EL (cell line): ENCODE data around the gene CATSPERE.
"Not testable (repeated sequence)": the region's sequence is repeated elsewhere in the genome, so short reads cannot be mapped to it uniquely, and the experiment has no call there.

Source experiments
- DNase-seq: peaks from one replicate; pipeline ENCODE4 v3.0.0-alpha.2; 2016

Gene CATSPERE

GRCh38 chr1:244636488-244637259 is 175.6 kb downstream of the CATSPERE start:
- no peak for DNase-seq

DNA sequence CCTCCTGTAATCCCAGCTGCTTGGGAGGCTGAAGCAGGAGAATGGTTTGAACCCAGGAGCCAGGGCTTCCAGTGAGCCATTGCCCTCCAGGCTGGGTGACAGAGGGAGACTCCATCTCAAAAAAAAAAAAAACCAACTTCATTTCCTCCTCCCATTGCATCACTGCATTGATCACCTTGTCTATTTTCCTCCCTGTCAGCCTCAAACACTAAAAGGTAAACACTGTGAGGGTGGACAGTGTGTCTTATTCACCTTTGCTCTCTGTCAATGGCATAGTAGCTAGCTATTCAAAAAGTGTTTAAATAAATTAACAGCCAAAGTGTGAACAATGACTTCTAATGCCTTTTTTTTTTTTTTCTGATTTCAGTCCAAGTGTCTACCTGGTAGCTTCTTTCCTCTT is 178.5 kb downstream of the CATSPERE start:
- DNase-seq, result no peak

GRCh38 chr1:244640917-244641316 is 179.8 kb downstream of the CATSPERE start:
- DNase-seq, result no peak

DNA sequence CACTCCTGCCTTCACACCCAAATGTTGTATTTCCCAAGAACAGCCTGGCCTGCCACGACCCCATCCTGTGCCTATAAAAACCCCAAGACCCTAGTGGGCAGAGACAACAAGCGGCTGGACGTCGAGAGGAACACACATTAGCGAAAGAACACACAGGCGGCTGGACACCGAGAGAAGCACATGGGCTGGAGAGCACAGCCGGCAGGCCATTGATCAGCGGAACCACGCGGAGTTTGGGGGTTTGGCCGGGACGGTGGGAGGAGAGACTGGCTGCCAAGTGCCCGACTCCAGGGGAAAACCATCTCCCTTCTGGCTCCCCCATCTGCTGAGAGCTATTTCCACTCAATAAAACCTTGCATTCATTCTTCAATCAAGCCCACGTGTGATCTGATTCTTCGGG is 181.5 kb downstream of the CATSPERE start:
- DNase-seq, result no peak

DNA sequence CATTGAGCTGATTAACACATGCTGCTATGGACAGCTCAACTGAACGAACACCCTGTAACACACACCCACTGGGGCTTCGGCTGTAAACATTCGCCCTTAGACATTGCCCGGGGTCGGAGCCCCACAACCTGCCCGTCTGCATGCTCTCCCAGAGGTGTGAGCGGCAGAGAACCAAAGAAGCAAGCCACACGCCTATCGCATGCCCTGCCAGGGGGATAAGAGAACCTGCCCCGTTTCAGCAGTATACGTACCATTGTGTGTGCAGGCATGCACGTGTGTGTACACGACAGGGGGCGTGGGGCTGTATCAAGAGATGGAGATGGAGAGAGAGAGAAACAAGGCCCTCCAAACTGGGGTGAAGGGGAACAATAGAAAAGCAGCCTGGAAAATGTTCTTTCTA is 181.9 kb downstream of the CATSPERE start:
- DNase-seq, result no peak

- no peak for DNase-seq
Observed at GRCh38 chr1:244645414-244645813, 184.3 kb downstream of the CATSPERE start.

GRCh38 chr1:244645890-244646289 is 184.8 kb downstream of the CATSPERE start:
- DNase-seq, result no peak

DNA sequence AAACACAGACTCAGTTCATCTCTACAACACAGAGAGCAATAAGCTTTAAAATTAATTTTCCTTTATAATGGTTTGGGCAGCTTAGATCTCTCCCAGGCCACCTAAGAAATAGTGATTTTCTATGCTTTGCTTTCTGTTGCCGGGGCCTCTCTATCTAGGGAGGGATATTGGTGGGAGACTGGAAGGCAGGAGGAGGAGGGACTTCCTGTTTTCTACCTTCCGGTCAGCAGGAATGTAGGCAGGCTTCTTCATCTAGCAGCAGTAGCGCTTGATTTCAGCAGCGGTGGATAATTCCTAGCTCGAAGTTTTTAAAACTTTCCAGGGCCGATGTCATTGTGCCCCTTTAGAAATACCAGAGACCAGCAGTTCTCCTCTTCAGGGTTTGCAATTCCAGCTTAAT is 186.7 kb downstream of the CATSPERE start:
- DNase-seq, result no peak

- DNase-seq, result no peak
Observed at GRCh38 chr1:244651956-244652622, 191.0 kb downstream of the CATSPERE start.

DNA sequence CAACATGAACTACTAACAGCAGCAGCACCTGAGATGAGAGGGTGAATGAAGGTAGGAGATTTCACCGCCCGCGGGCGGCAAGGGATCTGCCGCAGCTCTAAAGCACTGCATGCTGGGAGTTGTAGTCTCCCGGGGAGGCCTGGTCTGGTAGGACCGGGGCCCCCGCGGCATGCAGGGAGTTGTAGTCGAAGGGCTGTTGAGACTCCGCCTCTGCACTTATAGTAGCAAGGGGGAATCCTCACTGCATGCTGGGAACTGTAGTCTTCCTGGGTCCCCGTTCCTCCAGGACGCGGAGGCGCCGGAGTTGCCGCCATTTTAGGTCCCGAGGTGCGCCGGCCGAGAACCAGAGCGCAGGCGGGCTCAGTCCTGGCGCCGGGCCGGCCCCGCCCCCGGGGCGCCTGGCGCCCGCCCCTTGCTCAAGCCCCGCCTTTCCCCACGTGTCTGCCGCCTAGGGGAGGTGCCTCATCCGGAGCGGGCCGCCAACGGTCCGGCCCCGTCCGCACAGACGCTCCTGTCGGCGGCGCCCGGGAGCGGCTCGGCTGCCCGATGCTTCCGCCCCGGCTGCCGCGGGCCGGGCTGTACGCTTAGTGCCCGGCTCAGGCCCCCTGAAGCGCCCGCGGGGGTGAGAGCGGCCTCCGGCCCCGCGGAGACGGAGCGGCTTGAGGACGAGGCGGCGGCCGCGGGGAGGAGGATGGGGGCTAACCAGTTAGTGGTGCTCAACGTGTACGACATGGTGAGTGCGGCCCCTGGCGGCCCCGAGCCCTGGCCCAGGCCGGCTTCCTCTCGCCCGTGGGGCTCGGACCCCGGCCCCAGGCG is 191.8 kb downstream of the CATSPERE start, which contains the start of gene DESI2:
Gene DESI2, plus strand, starts transcription at position 504 of the 816 bp plus-strand sequence. Its CDS starts 188 bp downstream, at position 692.
- peak; percentile 99 for DNase-seq

- DNase-seq, result peak; percentile 21
Observed at GRCh38 chr1:244653439-244654107, 192.5 kb downstream of the CATSPERE start.

DNA sequence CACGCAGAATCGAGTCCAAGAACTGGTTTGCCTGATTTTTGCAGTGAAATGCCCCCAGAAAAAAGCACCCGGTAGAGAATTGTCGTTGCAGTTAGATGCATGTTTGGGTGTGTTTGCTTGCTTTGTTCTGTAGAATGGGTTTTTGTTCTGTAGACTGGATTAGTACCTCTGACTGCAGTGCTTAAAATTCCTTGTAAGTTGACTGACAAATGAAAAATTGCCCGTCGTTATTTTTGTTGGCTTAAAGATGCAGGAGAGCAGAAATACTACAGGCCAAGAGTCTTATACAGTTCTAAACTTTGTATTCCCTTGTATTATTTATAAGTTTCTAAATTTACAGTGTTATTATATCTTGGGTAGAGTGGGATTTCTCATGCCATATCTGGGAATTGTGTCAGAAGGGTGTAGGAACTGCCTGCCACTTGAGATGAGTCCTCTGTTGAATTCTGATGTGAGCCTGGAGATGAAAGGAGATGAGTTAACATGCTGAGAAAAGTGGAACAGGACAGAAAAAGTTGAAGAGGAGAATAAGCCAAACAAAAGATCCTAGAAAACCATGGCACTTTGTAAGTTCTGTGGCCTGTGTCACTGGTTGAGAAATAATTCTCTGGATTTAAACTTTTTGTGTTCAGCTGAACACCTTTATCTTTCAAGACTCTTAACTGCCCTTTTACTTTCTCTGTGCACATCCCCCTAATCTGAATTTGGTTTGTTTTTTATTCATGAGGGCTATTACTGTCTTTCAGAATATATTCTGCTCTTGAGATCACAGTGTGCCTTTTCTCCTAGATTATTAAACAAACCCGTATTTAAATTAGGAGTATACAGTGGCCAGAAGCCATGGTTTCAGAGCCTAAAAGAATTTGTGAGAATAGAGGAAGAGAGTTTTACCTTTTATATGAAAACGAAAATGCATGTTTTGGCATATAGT is 193.3 kb downstream of the CATSPERE start:
- peak; percentile 13 for DNase-seq

DNA sequence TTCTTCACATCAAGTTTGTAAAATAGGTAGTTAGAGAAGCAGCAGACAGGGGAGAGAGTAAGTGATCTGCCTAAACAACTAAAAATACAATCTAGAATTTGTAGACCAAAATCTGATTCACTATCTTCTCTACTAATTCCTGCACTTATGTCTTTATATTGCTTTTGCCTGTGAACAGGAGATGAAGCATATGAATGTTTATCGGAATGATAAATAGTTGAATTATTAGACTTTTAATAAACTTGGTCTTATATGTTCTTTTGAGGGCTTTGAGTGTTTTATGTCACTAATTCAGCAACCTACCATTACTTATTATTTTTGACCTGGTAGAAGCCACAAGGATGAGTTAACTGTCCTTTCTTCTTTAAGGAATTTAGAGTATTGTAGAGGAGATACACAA is 194.1 kb downstream of the CATSPERE start:
- no peak for DNase-seq

DNA sequence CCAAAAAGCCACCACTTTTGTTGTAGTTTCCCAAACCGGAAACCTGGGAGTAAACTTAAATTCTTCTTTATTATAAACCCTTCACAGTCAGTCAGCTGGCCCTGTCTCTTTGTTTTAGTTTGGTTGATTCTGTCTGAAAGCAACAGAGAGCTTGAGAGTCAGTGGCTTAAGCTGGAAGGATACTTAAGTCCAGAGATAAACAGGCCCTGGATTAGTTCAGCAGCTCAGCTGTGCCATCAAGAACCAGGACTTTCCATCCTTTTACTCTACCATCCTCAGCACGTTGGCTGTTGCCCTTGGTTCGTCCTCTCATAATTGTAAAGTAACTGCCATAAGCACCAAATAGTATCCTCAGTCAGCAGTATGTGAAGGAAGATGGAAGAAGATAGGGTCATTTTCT is 196.3 kb downstream of the CATSPERE start:
- no peak for DNase-seq

DNA sequence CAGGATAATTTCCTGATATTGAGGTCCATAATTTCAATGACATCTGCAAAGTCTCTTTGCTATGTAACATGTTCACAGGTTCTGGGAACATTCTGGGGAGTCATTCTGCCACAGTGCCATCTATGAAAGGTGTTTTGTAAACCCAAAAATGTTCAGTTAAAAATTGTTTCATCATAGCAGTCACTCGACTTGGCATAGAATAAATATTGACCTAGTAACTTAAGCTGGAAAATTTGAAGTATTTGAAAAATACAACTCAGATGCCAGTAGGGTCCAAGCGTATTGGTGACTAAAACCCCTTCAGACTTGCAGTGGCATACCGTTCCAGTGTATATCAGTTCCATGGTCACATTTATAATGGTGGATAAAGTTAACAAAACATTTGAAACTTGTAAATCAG is 198.6 kb downstream of the CATSPERE start:
- no peak for DNase-seq

DNA sequence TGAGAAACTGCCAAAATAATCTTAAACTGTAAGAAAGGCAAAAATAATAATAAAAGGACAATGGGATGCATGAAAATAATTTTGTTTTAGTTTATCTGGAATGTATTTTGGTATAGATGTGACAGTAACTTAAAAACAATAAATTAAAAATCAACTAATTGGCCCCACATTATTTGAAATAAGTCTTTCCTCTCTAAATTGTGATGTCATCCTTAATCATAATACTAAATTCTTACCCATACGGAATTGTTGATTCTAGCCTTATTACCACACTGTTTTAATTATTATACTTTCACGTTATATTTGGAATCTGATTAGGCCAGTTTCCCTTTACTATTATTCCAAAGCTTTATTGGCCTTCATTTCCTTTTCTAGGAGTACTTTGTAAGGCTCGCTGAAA is 199.5 kb downstream of the CATSPERE start:
- DNase-seq, result no peak

- DNase-seq, result not testable (repeated sequence)
Observed at GRCh38 chr1:244661569-244662312, 200.7 kb downstream of the CATSPERE start.

- no peak for DNase-seq
Observed at GRCh38 chr1:244662599-244662998, 201.5 kb downstream of the CATSPERE start.

- DNase-seq, result no peak
Observed at GRCh38 chr1:244664353-244664752, 203.3 kb downstream of the CATSPERE start.

DNA sequence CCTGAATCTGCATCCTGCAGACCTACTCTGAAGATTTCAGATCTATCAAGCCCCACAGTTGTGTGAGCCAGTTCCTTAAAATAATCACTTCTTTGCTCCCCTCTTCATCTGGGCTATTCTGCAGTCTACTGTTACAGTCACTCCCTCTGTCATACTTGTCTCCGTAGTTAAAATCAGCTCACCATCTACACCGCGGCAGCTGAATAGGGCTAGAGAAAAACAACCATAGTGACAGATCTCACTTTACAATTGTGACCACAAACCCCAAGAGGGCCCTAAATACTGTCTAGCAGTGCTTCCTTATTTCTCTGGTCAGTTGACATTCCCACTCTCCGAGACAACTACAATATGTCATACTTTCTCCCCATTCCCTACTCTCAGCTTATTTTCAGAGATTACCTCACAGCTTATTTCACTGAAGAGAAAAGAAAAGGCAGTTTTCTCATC is 204.7 kb downstream of the CATSPERE start:
- peak; percentile 8 for DNase-seq
